HG03460 (cell line): ENCODE results near the gene CCSER1.
"Not testable (repeated sequence)": the region's sequence is repeated elsewhere in the genome, so short reads cannot be mapped to it uniquely, and the experiment has no call there.

Experiments used
- ATAC-seq: cut with Tn5 transposase; IDR thresholded peaks from one replicate; pipeline ENCODE4 v1.9.1; 2021; ENCODE audit not compliant: unreplicated experiment

Gene CCSER1

DNA sequence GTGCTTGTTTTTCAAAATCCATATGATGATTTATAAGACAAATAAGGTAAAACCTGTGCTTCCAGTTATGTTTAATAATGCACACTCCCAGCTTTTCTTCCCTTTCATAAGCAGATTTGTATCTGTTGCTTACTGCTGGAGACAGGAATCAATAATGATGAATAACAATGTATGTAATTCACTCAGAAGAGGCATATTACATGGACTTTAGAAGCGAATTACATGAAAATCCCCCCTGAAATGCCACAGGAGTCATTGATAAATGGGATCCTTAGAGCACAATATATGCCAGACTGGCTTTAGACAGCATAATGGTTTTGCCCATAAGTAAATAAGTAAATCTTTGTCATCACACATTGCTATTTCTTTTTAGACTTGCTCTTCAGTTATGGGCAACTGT, 892.3 kb downstream of the CCSER1 start:
- ATAC-seq, result no peak

DNA sequence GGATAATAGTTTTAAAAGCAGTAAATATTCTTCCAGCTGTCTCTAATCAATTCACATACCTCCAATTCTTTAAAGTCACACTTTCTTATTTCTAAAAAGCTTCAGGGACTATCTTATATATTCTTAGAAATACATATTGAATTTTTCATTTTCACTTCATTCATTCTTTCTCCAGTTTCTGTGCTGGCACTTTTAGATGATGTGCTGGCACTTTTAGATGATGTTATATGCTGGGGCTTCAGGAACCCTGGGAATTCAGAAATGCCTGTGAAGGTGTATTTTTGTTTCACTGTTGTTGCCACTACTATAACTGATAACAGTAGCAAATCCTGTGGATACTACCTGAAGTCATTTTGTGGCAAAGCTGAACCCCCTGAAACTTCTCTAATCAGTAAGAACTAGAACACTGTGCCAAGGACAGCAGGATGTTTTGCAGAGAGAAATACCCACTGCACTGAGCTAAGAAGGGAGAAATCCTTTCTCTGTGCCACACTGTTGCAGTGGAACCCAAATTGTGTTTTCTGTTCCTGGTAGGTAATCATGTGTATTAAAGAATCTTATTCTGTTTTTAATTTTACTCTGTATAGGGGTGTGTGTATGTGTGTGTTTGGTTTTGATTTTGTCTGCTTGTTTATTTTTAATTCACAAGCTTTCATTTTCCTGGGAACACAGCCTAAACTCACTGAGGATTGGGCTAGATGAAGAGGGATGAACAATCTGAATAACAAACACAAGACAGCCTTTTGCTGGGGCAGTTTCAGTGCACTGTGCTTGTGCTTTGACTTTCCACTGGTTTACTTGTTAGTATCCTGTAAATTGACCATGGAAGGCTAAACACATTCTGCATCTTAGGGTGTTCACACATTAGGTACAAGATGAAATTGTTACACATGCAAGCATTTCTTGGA, 898.3 kb downstream of the CCSER1 start:
- no peak for ATAC-seq

DNA sequence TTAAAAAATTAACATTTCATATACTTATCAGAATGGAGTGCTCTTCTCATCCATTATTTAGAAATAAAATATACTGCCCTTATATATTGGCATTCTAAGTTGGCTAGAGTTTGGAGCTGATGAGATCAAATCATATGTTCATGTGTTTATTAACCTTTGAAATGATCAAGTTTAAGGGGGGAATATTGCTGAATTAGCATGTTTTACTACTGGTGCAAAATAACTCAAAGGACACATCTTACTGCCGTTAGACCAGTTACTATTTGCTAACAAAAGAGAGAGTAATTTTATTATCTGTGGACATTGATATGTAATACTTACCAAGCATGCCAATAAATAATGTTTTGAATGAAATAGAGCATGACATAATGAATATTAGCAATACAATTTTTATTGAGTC, 901.0 kb downstream of the CCSER1 start:
- ATAC-seq, result no peak

DNA sequence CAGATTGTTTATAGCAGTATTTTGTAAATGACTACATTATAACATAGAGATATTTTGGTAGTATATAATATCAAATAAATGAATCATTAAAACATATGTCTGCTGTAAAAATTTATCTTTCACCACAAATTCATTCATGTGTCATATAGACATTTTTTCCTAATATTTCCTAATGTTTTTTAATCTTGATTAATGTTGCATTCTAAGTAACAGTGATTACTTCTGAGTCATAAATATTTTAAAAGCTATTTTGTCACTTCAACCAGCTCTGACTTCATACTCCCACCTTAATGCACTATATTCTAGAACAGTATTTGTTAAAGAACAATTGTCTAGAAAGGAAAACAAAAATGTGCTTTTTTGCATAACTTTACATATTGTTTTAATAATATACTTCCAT, 904.6 kb downstream of the CCSER1 start:
- no peak for ATAC-seq

DNA sequence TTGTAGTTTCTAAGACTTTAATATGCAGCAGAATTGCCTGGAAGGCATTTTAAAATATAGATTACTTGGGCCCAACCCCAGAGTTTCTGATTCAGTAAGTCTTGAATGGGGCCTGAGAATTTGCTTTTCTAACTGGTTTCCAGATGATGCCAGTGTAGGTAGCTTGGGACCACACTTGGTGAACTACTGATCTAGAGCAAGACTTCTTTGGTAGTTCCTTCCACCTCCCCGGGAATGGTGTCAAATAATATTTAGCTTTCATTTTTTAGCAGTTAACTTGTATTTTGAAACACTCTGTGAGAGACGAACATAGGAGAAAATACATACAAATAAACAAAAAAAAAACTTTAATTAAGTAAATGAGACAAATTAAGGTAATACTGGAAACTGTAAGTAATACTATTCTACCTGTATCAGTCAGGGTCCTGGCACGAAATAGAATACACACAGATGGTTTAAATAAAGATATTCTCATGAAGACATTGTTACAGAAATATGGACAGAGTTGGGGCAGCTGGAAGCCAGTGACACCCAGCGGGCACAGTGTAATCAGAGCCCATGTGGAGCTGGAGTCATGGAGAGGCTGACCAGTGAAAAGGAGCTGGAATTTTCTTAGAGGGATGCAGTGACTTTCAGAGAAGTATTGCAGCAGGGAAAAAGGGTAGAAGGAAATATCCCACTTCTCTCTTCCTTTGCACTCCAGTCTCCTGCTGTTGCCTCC, 905.7 kb downstream of the CCSER1 start:
- no peak for ATAC-seq

DNA sequence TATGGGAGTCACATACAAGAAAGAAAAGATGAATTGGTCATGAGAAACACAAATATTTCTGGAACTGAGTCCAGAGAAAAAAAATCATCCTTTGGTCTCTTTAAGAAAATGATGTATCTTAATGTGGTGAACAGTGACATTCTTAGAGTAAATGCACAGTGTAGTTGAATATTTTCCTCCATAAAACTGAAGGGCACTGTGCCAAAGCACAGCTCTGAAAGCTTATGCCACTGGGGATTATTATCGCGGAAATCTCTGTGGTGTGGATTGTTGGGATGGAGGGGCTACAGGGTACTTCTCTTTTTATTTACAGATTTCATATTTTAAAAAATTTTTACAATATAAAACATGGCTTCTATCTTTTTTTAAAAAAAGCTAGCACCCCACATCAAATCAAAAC, 908.1 kb downstream of the CCSER1 start:
- ATAC-seq, result no peak

DNA sequence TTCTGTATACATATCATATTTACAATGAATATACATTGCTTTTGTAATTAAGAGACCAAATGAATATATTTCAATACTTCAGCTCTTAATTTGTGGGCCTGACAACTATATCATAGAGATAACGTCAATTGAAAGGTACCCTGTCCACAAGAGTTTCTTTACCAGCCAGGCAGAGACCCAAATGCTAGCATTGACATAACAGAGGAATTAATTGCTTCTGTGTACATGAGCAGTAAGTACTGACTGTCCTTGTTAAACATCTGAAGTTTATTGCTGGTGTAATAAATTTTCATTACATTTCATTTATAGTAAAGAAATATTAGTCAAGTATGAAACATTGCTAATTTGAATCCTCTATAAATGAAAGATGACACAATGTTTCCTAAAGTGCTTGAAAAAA, 910.8 kb downstream of the CCSER1 start:
- no peak for ATAC-seq

DNA sequence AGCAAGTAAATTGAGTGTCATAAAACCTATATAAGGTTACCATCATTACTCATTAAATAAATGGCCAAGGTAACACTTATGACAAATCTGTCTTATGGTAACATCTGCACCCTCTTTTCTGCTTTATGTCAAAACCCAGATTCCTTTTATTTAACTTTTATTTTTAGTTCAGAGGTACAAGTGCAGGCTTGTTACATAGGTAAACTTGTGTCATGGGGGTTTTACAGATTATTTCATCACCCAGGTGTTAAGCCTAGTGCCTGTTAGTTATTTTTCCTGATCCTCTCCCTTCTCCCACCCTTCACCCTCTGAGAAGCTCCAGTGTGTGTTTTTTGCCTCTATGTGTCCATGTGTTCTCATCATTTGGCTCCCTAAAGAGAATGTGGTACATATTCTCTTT, 930.7 kb downstream of the CCSER1 start:
- ATAC-seq, result no peak

DNA sequence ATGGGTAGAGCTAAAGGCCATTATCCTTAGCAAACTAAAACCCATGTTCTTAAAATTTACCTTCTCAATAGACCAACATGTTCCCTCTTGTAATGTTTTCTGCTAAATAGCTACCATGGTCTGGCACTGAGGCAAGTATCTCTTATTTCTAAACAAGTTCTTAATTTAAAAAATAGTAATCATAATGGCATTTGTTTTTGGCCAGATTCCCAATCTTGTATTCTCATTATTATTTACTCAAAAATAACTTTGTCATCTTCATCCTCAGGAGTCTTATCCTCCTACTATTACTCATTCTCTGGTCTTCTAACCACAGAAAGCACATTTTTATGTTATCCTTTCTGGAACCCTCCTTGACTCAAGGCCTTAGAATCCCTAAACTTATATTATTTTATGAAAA, 931.2 kb downstream of the CCSER1 start:
- no peak for ATAC-seq

DNA sequence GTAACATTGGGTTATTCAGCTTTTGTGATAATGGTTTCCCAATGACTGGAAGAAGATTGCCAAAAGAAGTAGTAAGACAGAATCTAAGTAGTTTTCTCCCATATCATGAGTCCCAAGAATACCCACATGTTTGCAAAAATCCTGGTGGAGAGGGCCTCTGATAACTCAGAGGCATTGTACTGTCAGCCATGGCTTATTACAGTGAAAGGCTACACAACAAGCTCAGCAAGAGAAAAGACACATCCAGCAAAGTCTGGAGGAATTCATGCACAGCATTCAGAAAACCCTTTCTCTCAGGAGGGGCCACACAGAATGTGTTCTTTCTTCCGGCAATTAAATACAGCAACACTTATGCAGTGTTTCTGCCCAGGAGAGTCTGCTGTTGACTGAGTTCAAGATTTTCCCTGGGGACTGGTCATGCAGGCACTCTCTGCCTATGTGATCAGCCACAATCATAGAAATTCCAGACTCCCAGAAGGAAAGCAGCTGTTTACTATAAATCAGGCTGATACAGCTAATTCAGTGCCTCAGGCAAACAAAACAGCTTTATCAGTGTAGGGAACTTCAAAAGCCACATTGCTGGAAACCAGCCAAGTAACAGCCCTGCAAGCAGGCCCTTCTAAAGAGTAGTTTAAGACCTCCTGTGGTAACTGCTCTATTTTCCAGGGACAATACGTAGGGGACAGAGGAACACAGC, 937.1 kb downstream of the CCSER1 start:
- ATAC-seq, result no peak

DNA sequence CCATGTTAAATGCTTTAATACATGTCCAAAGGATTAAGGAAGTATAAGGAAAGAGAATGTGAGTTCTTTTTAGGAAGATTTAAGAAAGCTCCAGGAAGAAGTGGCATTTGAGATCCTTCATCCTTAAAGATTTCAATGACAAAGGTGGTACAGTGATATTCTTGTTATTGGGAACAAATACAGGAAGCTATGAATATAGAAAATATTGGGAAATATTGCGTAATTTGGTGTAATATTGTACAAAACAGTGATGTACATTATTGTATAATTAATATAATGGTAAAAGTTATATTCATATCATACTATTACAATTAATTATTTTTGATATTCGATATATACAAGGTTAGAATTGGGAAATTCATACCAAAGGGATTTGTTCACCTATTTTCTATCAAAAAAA, 937.9 kb downstream of the CCSER1 start:
- no peak for ATAC-seq

DNA sequence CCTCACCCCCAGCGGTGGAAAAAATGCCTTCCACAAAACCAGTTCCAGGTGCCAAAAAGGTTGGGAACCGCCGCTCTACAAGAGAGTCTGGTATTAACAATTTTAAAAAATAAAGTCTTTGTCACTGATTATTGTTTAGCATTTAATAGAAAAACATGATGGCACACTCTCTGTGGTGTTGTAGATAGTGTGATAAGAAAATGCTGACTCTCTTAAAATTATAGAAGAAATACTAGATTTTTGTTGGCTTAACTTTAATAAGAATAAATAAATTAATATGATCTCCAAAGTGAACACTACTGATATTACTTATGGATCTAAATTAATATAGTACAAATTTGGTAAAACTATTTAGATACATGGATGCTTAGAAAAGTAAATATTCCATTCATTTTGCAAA, 943.5 kb downstream of the CCSER1 start:
- no peak for ATAC-seq

DNA sequence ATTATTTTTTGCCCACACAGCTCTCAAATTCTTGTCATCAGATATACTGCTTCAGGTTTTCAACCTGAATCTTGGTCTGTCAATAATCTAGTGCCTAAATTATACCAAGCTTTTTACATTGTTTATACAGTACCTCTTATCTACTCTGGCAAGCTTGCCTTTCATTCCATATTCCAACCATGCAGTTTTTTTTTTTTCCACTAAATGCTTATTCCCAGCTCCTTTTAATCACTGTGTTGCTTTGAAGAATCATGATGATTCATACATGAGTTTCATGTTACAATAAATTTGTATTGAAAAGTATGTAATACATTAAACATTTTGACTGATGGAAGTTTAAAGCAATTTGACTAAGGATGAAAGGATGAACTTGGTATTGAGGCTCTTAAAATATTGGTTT, 949.0 kb downstream of the CCSER1 start:
- ATAC-seq, result no peak

DNA sequence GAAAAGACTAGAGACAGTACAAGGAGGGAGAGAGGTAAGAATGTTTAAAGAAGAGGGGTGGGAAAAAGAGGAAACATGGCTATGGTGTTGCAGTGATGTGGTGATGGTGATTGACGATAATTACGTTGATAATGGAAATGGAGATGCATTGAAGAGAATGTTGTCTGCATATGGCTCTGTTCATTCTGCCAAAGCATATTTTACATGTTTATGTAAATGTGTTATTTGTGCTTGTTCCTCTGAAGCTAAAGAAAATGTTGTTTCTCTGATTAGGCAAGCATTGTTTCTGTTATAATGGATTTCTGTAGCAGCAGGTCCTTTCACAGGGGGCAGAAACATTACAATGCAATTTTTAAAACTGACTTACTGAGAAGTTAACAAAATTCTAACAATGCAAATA, 958.8 kb downstream of the CCSER1 start:
- ATAC-seq, result no peak

DNA sequence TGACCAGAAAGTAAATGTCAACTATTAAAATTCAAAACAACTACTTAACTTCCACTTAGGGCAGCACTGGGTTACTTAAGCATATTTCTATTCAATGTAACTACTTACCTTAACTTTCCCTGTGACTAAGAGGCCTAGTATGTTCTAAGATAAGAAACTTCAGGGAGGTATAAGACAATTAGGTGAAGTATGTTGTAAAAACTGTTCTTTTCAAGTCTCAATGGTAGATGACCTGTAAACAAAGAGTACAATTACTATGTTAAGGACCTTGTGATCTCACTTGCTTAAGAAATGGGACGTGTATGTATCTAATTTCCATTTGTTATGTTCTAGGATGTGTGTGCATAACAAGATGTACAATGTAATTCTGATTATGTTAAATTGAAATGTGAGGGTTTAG, 960.5 kb downstream of the CCSER1 start:
- ATAC-seq, result no peak

DNA sequence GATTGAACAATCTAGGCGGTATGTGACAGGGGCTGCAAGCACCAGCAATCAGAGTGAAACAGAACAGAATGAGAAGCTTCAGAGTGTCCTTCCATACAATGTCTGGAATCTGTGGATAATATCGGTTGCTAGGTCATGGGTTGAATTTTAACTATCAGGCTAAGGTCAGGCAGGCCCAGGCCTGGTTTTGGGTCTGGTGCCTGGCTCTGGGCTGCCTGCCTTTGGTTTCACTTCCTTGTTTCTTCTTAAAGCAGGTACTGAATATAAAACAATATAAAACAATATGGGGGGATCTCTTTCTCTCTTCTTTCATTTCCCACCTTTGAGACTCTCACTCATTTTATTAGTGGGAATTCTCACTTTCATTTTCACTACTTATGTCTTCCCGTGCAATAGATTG, 962.0 kb downstream of the CCSER1 start:
- no peak for ATAC-seq

DNA sequence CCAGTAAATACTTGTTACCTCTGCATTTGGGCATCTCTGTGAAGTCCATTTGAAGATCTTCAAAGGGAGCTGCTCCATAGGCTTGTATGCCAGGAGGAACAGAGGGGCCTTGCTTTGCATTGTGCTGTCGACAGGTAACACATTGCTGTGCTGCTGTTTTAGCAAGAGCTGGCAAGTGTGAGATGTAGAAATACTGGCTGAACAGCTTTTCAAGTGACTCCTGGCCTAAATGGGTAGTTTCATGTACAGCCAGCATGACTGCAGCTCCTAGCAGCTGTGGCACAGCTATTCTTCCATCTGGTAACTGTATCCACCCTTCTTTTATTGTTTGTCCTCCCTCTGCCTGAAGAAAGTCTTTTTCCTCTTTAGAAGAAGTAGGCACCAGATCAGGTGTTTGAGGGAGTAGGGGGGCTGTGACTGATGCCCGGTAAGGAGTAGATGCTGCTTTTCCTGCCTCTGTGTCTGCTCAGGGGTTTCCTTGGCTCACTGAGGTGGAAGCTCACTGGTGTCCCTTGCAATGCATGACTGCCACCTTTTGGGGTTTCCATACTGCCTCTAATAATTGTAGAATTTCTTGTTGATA, 965.3 kb downstream of the CCSER1 start:
- ATAC-seq, result no peak

DNA sequence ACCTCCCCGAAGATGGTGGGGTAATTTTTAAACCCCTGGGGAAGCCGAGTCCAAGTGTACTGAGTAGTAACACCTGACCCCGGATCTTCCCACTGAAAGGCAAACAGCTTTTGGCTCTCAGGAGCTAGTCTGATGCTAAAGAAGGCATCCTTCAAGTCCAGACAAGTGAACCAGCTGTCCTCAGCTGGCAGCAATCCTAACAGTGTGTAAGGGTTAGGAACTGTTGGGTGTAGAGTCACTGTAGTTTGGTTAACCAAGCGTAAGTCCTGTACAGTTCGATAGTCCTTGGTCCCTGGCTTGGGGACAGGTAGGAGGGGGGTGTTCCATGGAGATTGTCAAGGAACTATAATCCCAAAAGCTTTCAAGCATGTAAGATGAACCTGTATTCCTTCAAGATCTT, 967.0 kb downstream of the CCSER1 start:
- ATAC-seq, result not testable (repeated sequence)

DNA sequence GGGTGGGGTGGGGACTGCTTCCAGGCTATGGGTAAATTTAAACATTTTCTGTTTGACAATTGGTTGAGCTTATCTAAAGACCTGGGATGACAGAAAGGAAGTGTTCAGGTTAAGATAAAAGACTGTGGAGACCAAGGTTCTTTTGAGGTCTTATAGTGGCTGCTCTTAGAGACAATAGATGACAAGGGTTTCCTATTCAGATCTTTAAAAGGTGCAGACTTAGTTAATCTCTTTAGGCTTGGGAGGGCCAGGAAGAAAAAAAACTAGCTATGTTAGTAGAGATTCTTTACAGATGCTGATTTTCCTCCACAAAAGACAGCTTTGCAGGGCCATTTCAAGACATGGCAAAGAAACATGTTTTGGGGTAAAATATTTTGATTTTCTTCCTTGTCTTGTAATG, 972.5 kb downstream of the CCSER1 start:
- no peak for ATAC-seq

DNA sequence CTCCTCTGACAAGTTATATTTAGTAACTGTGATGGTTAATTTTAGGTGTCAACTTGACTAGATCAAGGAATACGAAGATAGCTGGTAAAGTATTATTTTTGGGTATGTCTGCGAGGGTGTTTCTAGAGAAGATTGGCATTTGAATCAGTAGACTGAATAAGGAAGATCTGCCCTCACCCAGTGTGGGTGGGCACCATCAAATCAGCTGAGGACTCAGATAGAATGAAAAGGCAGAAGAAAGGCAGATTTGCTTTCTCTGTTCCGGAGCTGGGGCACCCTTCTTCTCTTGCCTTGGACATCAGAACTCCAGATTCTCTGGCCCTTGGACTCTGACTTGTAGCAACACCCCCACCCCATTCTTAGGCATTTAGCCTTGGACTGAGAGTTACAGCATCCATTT, 981.6 kb downstream of the CCSER1 start:
- no peak for ATAC-seq

DNA sequence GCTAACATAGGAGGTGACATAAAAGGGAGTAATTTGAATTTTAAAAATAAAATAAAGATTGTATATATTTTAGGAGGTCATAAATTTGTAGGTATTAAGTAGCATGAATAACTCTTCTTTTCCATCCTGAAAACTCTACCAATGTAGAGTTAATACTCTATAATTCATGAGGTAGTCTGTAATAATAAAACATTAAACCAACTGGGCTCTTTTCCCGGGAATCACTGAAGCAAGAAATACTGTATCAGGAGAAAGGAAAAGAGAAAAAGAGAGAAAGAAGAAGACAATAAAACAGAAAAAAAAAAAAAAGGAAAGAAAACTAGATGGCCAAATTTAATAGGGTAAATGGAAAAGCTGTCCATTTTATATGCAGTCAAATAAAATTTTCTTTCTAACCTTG, 984.4 kb downstream of the CCSER1 start:
- ATAC-seq, result no peak
